Ishikawa (cell line): Measurements from ENCODE around the gene DIP2C.
A peak's percentile ranks its signal among the peaks of the same experiment; 100 is the strongest.

Source experiments
- CEBPB ChIP-seq: IDR thresholded peaks from 2 replicates; pipeline ENCODE4 v1.6.1; 2012
- CREB1 ChIP-seq: IDR thresholded peaks from 2 replicates; pipeline ENCODE4 v1.6.1; 2012; ENCODE audit warnings: low read depth
- EGR1 ChIP-seq: IDR thresholded peaks from 2 replicates; pipeline ENCODE4 v1.6.1; 2012
- EP300 ChIP-seq: IDR thresholded peaks from 2 replicates; pipeline ENCODE4 v1.6.1; 2012; ENCODE audit warnings: borderline replicate concordance
- FOXM1 ChIP-seq: IDR thresholded peaks from 2 replicates; pipeline ENCODE4 v1.6.1; 2012; ENCODE audit warnings: low read depth, borderline replicate concordance
- MAX ChIP-seq: IDR thresholded peaks from 2 replicates; pipeline ENCODE4 v1.6.1; 2012
- NFIC ChIP-seq: IDR thresholded peaks from 2 replicates; pipeline ENCODE4 v1.6.1; 2012
- RAD21 ChIP-seq: IDR thresholded peaks from 2 replicates; pipeline ENCODE4 v1.6.1; 2012; ENCODE audit warnings: low read depth
- REST ChIP-seq: IDR thresholded peaks from 2 replicates; pipeline ENCODE4 v1.6.1; 2012; ENCODE audit warnings: low read depth, mild to moderate bottlenecking
- TAF1 ChIP-seq: IDR thresholded peaks from 2 replicates; pipeline ENCODE4 v1.6.1; 2012; ENCODE audit warnings: low read depth, mild to moderate bottlenecking
- TCF12 ChIP-seq: IDR thresholded peaks from 2 replicates; pipeline ENCODE4 v1.6.1; 2012; ENCODE audit warnings: low read depth
- TEAD4 ChIP-seq: IDR thresholded peaks from 2 replicates; pipeline ENCODE4 v1.6.1; 2012
- USF1 ChIP-seq: IDR thresholded peaks from 2 replicates; pipeline ENCODE4 v1.6.1; 2012
- YY1 ChIP-seq: IDR thresholded peaks from 2 replicates; pipeline ENCODE4 v1.6.1; 2012; ENCODE audit warnings: low read depth
- ZBTB7A ChIP-seq: IDR thresholded peaks from 2 replicates; pipeline ENCODE4 v1.6.1; 2012; ENCODE audit warnings: low read depth

Gene DIP2C

GRCh38 chr10:689452-690371 is at the start of gene DIP2C:
Gene DIP2C, minus strand, starts transcription at chr10:689668. Its CDS starts 90 bp downstream, at chr10:689578.
- no peak for TF ChIP-seq USF1
- TF ChIP-seq REST: no peak
- TF ChIP-seq CEBPB: no peak
- TF ChIP-seq TCF12: no peak
- TF ChIP-seq FOXM1: no peak
- no peak for TF ChIP-seq NFIC
- no peak for TF ChIP-seq EP300
- peak; percentile 11; the same call in 1 of the 2 replicates for TF ChIP-seq ZBTB7A
- peak; percentile 47; the same call in 1 of the 2 replicates for TF ChIP-seq YY1
- no peak for TF ChIP-seq RAD21

- TF ChIP-seq NFIC: no peak
- TF ChIP-seq FOXM1: no peak
- no peak for TF ChIP-seq YY1
Observed at GRCh38 chr10:734481-734880, 45.0 kb upstream of the DIP2C start.

GRCh38 chr10:733086-733485 is 43.6 kb upstream of the DIP2C start:
- TF ChIP-seq USF1: no peak
- no peak for TF ChIP-seq EP300
- no peak for TF ChIP-seq FOXM1
- no peak for TF ChIP-seq TCF12
- TF ChIP-seq EGR1: no peak
- TF ChIP-seq REST: no peak
- TF ChIP-seq MAX: no peak
- TF ChIP-seq ZBTB7A: no peak
- TF ChIP-seq TAF1: no peak
- no peak for TF ChIP-seq NFIC
- no peak for TF ChIP-seq RAD21
- no peak for TF ChIP-seq CEBPB
- no peak for TF ChIP-seq YY1
- TF ChIP-seq CREB1: no peak
- TF ChIP-seq TEAD4: no peak

- TF ChIP-seq CREB1 (no peak), YY1 (no peak), USF1 (no peak), REST (no peak), ZBTB7A (no peak), EP300 (no peak), EGR1 (no peak), MAX (no peak), FOXM1 (no peak), NFIC (no peak), CEBPB (no peak), RAD21 (no peak)
Observed at GRCh38 chr10:729213-729612, 39.7 kb upstream of the DIP2C start.
